H9 (cell line): ENCODE results near the gene NUP214. TPM values are rescaled to one million over a fixed set of nuclear protein-coding genes. Genes with fewer than 3 reads are reported as not detected.

Experiments used
- DNase-seq: peaks from one replicate; pipeline ENCODE4 v3.0.0-alpha.2; 2017
- H2AFZ ChIP-seq: one replicate; pipeline ENCODE4 v1.6.1; 2013; ENCODE audit warnings: mild to moderate bottlenecking, low read length, control low read depth, moderate library complexity
- H2AK5ac ChIP-seq: 2 replicates; pipeline ENCODE4 v1.6.1; 2013; ENCODE audit warnings: low read length, control low read depth, mixed read lengths; ENCODE audit not compliant: insufficient read length
- H2BK120ac ChIP-seq: one replicate; pipeline ENCODE4 v1.6.1; 2013; ENCODE audit warnings: low read depth, mild to moderate bottlenecking, low read length, control low read depth, inconsistent platforms; ENCODE audit not compliant: poor library complexity, severe bottlenecking
- H2BK12ac ChIP-seq: 2 replicates; pipeline ENCODE4 v1.6.1; 2013; ENCODE audit warnings: low read length, control low read depth, mixed read lengths, low read depth; ENCODE audit not compliant: insufficient read length
- H2BK15ac ChIP-seq: 2 replicates; pipeline ENCODE4 v1.6.1; 2013; ENCODE audit warnings: low read depth, low read length, control low read depth
- H2BK20ac ChIP-seq: one replicate; pipeline ENCODE4 v1.6.1; 2013; ENCODE audit warnings: low read depth, mild to moderate bottlenecking, low read length, control low read depth, inconsistent platforms; ENCODE audit not compliant: poor library complexity, severe bottlenecking
- H2BK5ac ChIP-seq: 2 replicates; pipeline ENCODE4 v1.6.1; 2013; ENCODE audit warnings: low read length, control low read depth, mixed read lengths; ENCODE audit not compliant: insufficient read length
- H3K14ac ChIP-seq: 2 replicates; pipeline ENCODE4 v1.6.1; 2013; ENCODE audit warnings: low read length, control low read depth; ENCODE audit not compliant: insufficient read depth
- H3K18ac ChIP-seq: 2 replicates; pipeline ENCODE4 v1.6.1; 2013; ENCODE audit warnings: low read depth, mild to moderate bottlenecking, mixed read lengths, low read length, control low read depth; ENCODE audit not compliant: insufficient read length
- H3K23ac ChIP-seq: 2 replicates; pipeline ENCODE4 v1.6.1; 2013; ENCODE audit warnings: low read length, control low read depth, mixed read lengths, low read depth; ENCODE audit not compliant: insufficient read length
- H3K23me2 ChIP-seq: 2 replicates; pipeline ENCODE4 v1.6.1; 2013; ENCODE audit warnings: low read depth, mild to moderate bottlenecking, mixed read lengths, low read length, control low read depth; ENCODE audit not compliant: insufficient read length, poor library complexity, severe bottlenecking
- H3K27ac ChIP-seq: 2 replicates; pipeline ENCODE4 v1.5.1; 2013; ENCODE audit warnings: low read length, control low read depth, mixed read lengths, low read depth; ENCODE audit not compliant: insufficient read length
- H3K27me3 ChIP-seq: 2 replicates; pipeline ENCODE4 v1.6.1; 2013; ENCODE audit warnings: low read length, control low read depth, inconsistent platforms; ENCODE audit not compliant: insufficient read depth
- H3K4ac ChIP-seq: 2 replicates; pipeline ENCODE4 v1.6.1; 2013; ENCODE audit warnings: low read depth, mild to moderate bottlenecking, control low read depth, inconsistent platforms, low read length, moderate library complexity
- H3K4me1 ChIP-seq: 2 replicates; pipeline ENCODE4 v1.6.1; 2013; ENCODE audit warnings: low read length, control low read depth, inconsistent platforms; ENCODE audit not compliant: insufficient read depth
- H3K4me2 ChIP-seq: 2 replicates; pipeline ENCODE4 v1.6.1; 2013; ENCODE audit warnings: low read length, control low read depth, mixed read lengths; ENCODE audit not compliant: insufficient read length, insufficient read depth
- H3K56ac ChIP-seq: 2 replicates; pipeline ENCODE4 v1.6.1; 2013; ENCODE audit warnings: low read depth, mild to moderate bottlenecking, mixed read lengths, low read length, control low read depth; ENCODE audit not compliant: insufficient read length
- H3K79me1 ChIP-seq: 2 replicates; pipeline ENCODE4 v1.6.1; 2013; ENCODE audit warnings: low read depth, mild to moderate bottlenecking, moderate library complexity, low read length, control low read depth, inconsistent platforms; ENCODE audit not compliant: insufficient read depth, poor library complexity, severe bottlenecking
- H3K79me2 ChIP-seq: 2 replicates; pipeline ENCODE4 v1.6.1; 2013; ENCODE audit warnings: low read length, control low read depth, inconsistent platforms; ENCODE audit not compliant: insufficient read depth
- H3K9ac ChIP-seq: 2 replicates; pipeline ENCODE4 v1.6.1; 2013; ENCODE audit warnings: low read length, control low read depth, mixed read lengths; ENCODE audit not compliant: insufficient read length; ENCODE audit errors: extremely low read depth
- H3K9me3 ChIP-seq: one replicate; pipeline ENCODE4 v1.6.1; 2013; ENCODE audit warnings: low read depth, low read length, inconsistent platforms; ENCODE audit not compliant: control insufficient read depth
- H3T11ph ChIP-seq: one replicate; pipeline ENCODE4 v1.6.1; 2013; ENCODE audit warnings: mild to moderate bottlenecking, low read length, control low read depth, inconsistent platforms
- H4K20me1 ChIP-seq: one replicate; pipeline ENCODE4 v1.6.1; 2013; ENCODE audit not compliant: control insufficient read depth, insufficient read length, insufficient read depth
- H4K5ac ChIP-seq: 2 replicates; pipeline ENCODE4 v1.6.1; 2013; ENCODE audit warnings: low read depth, mild to moderate bottlenecking, mixed read lengths, low read length, control low read depth; ENCODE audit not compliant: insufficient read length
- H4K8ac ChIP-seq: replicated peaks from 2 replicates; pipeline ENCODE4 v1.6.1; 2013; ENCODE audit warnings: low read length, control low read depth, mixed read lengths, low read depth; ENCODE audit not compliant: insufficient read length
- H4K91ac ChIP-seq: 2 replicates; pipeline ENCODE4 v1.6.1; 2013; ENCODE audit warnings: low read depth, mild to moderate bottlenecking, moderate library complexity, mixed read lengths, low read length, control low read depth; ENCODE audit not compliant: insufficient read length
- H3K27ac Mint-ChIP-seq, 3 experiments: 2 replicates in 2 of 3; 3 replicates in 1 of 3; pipeline ENCODE4 v1.8.0; 2020 to 2021; ENCODE audit warnings: mixed read lengths in 3 of 3, mild to moderate bottlenecking in 1 of 3, moderate library complexity in 1 of 3
- H3K27me3 Mint-ChIP-seq: 2 replicates; pipeline ENCODE4 v1.8.0; 2021; ENCODE audit warnings: low read depth, mild to moderate bottlenecking, moderate library complexity, mixed read lengths
- H3K36me3 Mint-ChIP-seq, 3 experiments: 2 replicates in 2 of 3; 3 replicates in 1 of 3; pipeline ENCODE4 v1.8.0; 2020 to 2021; ENCODE audit warnings: low read depth in 3 of 3, mixed read lengths in 3 of 3; ENCODE audit not compliant: insufficient read depth in 1 of 3
- H3K4me1 Mint-ChIP-seq, 2 experiments: 2 replicates each; pipeline ENCODE4 v1.8.0; 2020; ENCODE audit warnings: mixed read lengths in 2 of 2
- H3K4me3 Mint-ChIP-seq, 2 experiments: 2 replicates in 1 of 2; 3 replicates in 1 of 2; pipeline ENCODE4 v1.8.0; 2020 to 2021; ENCODE audit warnings: mild to moderate bottlenecking in 2 of 2, mixed read lengths in 2 of 2, moderate library complexity in 1 of 2
- H3K9me3 Mint-ChIP-seq, 2 experiments: 2 replicates in 1 of 2; 3 replicates in 1 of 2; pipeline ENCODE4 v1.8.0; 2020; ENCODE audit warnings: mild to moderate bottlenecking in 2 of 2, mixed read lengths in 2 of 2, moderate library complexity in 1 of 2
- WGBS: extraction: QIAGEN DNeasy Blood & Tissue Kit; methylation state at CpG from one replicate; pipeline ENCODE4 v1.1.7; 2013; ENCODE audit warnings: missing lambda C conversion rate, low lambda C conversion rate, mixed read lengths; ENCODE audit not compliant: insufficient read length; ENCODE audit errors: extremely low coverage; 5-methylcytosine and 5-hydroxymethylcytosine counted together
- total RNA-seq: library from RNA; stranded (reverse); gene quantifications from 2 replicates; pipeline ENCODE4 v1.2.1, GENCODE V29; 2021
- TF ChIP-seq, protein P1 (sequence below): fragments of 200-600 bp; sonication (generic); conservative IDR thresholded peaks from 3 replicates; pipeline ENCODE4 v1.8.0; 2021; ENCODE audit warnings: antibody characterized with exemption, mild to moderate bottlenecking

NUP214 gene
- total RNA-seq, 1 experiment from 2014 or later, result 53.8 TPM

DNA sequence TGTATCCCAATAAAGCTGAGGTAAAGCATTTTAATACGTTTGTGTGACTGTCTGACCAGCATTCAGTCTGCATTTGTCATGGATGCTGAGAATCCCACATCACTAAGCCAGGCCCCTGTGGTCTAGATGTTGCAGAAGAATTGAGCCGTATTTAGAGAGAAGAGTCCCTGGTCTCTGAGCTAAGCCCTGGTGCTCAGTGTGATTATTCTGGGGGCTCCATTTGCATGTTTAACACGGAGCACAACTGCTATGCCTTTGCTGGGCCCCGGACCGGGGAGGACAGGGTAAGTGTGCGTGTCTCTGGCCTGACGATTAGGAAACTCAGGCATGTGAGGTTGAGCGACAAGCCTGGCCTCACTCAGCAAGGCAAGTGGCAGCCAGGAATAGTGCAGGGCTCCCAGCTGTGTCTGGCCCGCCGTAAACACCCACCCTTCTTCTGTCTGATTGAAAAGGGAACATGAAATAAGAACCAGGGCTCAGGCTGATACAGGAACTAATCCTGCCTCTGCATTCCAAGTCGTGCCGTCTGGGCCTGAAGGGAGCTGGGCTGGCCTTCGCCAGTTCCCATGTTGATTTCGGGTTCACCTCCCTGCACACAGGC is 128.6 kb downstream of the NUP214 start:
- Histone ChIP-seq H3K56ac (no peak overlapping the region), H4K5ac (no peak overlapping the region), H3K18ac (no peak overlapping the region), H3K4me2 (no peak overlapping the region), H2BK12ac (no peak overlapping the region), H2AFZ (no peak overlapping the region), H3K9ac (no peak overlapping the region), H2BK20ac (no peak overlapping the region), H3K23ac (no peak overlapping the region), H2BK5ac (no peak overlapping the region), H2AK5ac (no peak overlapping the region), H3K14ac (no peak overlapping the region), H3K79me1 (no peaks in the 10 kb centered on the region), H2BK15ac (no peak overlapping the region), H3K79me2 (no peaks in the 10 kb centered on the region), H4K91ac (no peak overlapping the region), H4K20me1 (no peaks in the 10 kb centered on the region), H3K27me3 (no peaks in the 10 kb centered on the region), H3K4me1 (no peaks in the 10 kb centered on the region; the same call in 1 of the 2 replicates), H4K8ac (no peak overlapping the region), H3K27ac (no peak overlapping the region), H3K4ac (no peak overlapping the region), H3T11ph (no peak overlapping the region), H2BK120ac (no peak overlapping the region), H3K9me3 (no peaks in the 10 kb centered on the region), H3K23me2 (no peaks in the 10 kb centered on the region)
- TF ChIP-seq, protein P1, sequence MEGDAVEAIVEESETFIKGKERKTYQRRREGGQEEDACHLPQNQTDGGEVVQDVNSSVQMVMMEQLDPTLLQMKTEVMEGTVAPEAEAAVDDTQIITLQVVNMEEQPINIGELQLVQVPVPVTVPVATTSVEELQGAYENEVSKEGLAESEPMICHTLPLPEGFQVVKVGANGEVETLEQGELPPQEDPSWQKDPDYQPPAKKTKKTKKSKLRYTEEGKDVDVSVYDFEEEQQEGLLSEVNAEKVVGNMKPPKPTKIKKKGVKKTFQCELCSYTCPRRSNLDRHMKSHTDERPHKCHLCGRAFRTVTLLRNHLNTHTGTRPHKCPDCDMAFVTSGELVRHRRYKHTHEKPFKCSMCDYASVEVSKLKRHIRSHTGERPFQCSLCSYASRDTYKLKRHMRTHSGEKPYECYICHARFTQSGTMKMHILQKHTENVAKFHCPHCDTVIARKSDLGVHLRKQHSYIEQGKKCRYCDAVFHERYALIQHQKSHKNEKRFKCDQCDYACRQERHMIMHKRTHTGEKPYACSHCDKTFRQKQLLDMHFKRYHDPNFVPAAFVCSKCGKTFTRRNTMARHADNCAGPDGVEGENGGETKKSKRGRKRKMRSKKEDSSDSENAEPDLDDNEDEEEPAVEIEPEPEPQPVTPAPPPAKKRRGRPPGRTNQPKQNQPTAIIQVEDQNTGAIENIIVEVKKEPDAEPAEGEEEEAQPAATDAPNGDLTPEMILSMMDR, result no peak
- WGBS, result no CpG with 5 or more reads among the region's 14 CpGs
- Mint-ChIP-seq H3K4me1 (peaks cover 5 to 19% of the 10 kb centered on the region in 2 experiments; a peak in 3 of 4 replicates), H3K4me3 (no peak overlapping the region), H3K36me3 (no peaks in the 10 kb centered on the region), H3K9me3 (no peaks in the 10 kb centered on the region), H3K27me3 (no peaks in the 10 kb centered on the region), H3K27ac (peak overlapping the region in 2 of 3 experiments; percentile 51 to 65; a peak in 2 of 7 replicates)
- DNase-seq, result no peak
